Colon (tissue), 2 donors: ENCODE results near the gene WDR76.

Experiments
- FAIRE-seq: peaks from 2 replicates; lab custom pipeline; 2012; peaks lifted over from hg19 to GRCh38; lab: Jason Lieb, UNC
- donor health status: control.
- donor health status: control.

Gene WDR76

GRCh38 chr15:43913941-43914340, 87.1 kb downstream of the WDR76 start:
- FAIRE-seq: no peak

- no peak for FAIRE-seq
These were observed 89.0 kb downstream of the WDR76 start for GRCh38 chr15:43915631-43916325.

GRCh38 chr15:43916326-43916660, 89.5 kb downstream of the WDR76 start:
- no peak for FAIRE-seq
